Measurements from ENCODE around the gene FLRT2. TPM values are rescaled to one million over a fixed set of nuclear protein-coding genes. Genes with fewer than 3 reads are reported as not detected.
A peak's percentile ranks its signal among the peaks of the same experiment; 100 is the strongest.

FLRT2 gene
- total RNA-seq, 2 experiments from 2014 or later, result not detected

DNA sequence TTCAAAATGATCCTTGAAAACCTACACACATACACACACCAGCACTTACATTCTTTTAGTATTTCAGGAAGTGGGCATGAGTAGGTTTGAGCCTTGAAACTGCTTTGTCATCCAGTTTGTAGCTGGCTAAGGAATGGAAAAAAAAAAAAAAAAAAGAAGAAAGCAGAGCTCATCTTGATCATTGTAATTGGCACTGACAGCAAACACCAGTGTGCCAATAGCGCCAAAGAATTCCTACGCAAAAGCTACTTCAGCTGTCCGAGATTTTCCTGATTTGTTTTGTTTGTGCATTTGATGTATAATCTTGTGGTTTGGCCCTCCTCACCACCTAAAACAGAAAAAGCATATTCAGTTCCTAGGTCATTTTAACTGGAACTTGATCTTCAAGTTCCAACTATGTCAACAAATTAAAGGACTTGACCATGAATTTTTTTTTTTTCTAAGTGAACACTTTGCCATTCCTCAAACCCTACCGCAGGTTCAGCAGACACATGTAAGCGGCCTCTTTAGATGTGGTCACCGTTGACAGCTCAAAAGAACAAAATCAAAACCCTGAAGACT lies 57.3 kb downstream of the FLRT2 start:
- Mint-ChIP-seq H3K27me3 (peaks cover 21% of the 10 kb centered on the region), H3K4me1 (peaks cover 6% of the 10 kb centered on the region), H3K9me3 (no peaks in the 10 kb centered on the region), H3K4me3 (no peak overlapping the region), H3K27ac (peak overlapping the region; percentile 9), H3K36me3 (no peaks in the 10 kb centered on the region)
- DNase-seq, result no peak

DNA sequence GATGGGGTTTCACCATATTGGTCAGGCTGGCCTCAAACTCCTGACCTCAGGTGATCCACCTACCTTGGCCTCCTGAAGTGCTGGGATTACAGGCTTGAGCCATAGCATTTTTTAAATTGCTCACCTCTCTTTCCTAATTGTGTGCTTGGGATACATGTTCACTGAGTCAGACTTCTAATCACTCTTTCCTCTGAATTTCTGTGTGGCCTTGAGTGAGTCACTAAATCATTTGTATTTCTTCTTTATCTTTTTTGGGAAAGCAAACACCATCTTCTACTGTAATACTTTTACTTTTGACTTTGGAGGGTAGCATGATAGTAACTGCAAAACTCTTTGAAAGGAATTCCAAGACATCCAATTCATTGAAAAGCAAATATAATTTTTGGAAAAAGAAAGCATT lies 60.8 kb downstream of the FLRT2 start:
- H3K9me3 Mint-ChIP-seq, result no peaks in the 10 kb centered on the region
- H3K27me3 Mint-ChIP-seq, result peaks cover 21% of the 10 kb centered on the region
- no peak for DNase-seq
- H3K27ac Mint-ChIP-seq, result no peak overlapping the region
- H3K4me3 Mint-ChIP-seq, result no peak overlapping the region
- H3K4me1 Mint-ChIP-seq, result peaks cover 6% of the 10 kb centered on the region
- H3K36me3 Mint-ChIP-seq, result no peaks in the 10 kb centered on the region

DNA sequence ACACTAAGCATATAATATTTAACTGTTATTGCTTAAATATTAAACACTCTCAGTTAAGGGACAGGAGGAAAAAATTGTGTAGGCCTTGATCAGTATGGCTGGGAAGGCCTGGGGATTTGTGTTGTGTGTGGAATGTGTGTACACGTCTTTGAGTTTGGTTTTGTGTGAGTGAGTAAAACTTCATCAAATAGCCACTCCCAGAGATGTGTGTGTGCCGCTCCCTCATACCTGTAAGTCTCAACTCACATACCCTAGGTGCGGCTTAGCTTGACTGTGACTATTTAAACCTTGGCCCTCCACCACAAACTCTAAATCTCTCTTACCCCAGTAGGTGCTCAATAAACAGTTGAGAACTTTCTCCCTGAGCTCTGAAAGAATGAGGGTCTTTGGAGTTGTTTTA lies 64.3 kb downstream of the FLRT2 start:
- no peaks in the 10 kb centered on the region for H3K36me3 Mint-ChIP-seq
- H3K27ac Mint-ChIP-seq, result no peak overlapping the region
- H3K9me3 Mint-ChIP-seq, result no peaks in the 10 kb centered on the region
- no peak overlapping the region for H3K4me3 Mint-ChIP-seq
- H3K27me3 Mint-ChIP-seq, result peaks cover 13% of the 10 kb centered on the region
- no peak for DNase-seq
- H3K4me1 Mint-ChIP-seq, result no peaks in the 10 kb centered on the region

DNA sequence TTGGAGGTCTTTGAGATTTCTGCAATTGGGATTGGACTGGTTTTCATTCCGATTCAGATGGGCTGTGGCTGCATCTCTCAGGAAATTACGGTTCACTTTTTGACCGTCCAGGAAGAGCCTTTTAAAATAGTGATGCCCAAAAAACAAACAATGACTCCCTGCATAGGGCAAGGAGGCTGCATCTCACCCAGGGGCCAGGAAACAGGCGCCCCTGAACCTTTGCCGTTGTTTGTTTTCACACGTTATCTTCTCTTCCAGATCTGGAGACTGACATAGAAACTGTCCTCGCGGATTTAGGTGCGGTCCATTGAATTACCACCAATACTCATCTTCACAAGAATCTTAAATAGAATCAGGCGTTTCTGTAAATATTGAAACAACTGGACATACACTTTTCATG lies 66.0 kb downstream of the FLRT2 start:
- H3K36me3 Mint-ChIP-seq, result no peaks in the 10 kb centered on the region
- no peak for DNase-seq
- H3K9me3 Mint-ChIP-seq, result no peaks in the 10 kb centered on the region
- no peak overlapping the region for H3K27ac Mint-ChIP-seq
- H3K27me3 Mint-ChIP-seq, result peaks cover 4% of the 10 kb centered on the region
- H3K4me3 Mint-ChIP-seq, result no peak overlapping the region
- H3K4me1 Mint-ChIP-seq, result no peaks in the 10 kb centered on the region

DNA sequence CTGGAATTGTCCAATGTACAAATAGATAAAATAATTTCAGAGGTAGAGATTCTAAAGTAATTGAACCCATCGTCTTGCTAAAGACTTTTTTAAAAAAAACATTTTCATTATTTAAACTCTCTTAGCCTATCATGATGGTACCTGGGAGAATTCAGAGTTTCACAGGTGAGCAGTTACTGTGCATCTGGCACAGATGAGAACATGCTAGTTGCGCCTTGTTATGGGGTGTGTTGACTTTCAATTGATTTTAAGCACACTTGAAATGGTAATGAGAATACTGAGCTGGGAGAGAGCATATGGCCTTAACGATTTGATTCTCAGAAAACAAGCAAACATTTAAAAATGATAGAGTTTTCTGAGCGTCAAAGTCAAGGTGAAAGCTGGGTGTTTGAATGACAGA lies 66.6 kb downstream of the FLRT2 start:
- Mint-ChIP-seq H3K36me3 (no peaks in the 10 kb centered on the region), H3K4me1 (no peaks in the 10 kb centered on the region), H3K9me3 (no peaks in the 10 kb centered on the region), H3K27ac (no peak overlapping the region), H3K4me3 (no peak overlapping the region), H3K27me3 (peaks cover 1% of the 10 kb centered on the region)
- no peak for DNase-seq

DNA sequence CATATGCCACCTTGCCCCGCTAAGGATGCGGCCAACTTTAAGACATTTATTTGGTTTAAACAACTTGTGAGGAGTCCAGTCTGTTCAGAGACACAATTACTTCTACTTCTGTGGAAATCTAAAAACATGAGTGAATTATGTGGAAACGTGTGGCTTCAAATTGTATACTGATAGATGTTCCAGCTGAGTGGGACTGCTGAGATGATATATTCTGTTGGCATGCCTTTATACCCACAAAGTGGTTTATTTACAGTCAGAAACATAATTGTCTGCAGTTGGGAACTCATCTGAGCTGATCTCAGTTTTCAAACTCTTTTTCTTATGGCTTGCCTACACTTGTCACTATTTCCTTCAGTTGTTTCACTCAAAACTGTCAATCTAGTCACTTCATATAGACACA lies 67.8 kb downstream of the FLRT2 start:
- Mint-ChIP-seq H3K4me1 (no peaks in the 10 kb centered on the region), H3K4me3 (no peak overlapping the region), H3K36me3 (no peaks in the 10 kb centered on the region), H3K9me3 (no peaks in the 10 kb centered on the region), H3K27ac (no peak overlapping the region), H3K27me3 (no peaks in the 10 kb centered on the region)
- no peak for DNase-seq

DNA sequence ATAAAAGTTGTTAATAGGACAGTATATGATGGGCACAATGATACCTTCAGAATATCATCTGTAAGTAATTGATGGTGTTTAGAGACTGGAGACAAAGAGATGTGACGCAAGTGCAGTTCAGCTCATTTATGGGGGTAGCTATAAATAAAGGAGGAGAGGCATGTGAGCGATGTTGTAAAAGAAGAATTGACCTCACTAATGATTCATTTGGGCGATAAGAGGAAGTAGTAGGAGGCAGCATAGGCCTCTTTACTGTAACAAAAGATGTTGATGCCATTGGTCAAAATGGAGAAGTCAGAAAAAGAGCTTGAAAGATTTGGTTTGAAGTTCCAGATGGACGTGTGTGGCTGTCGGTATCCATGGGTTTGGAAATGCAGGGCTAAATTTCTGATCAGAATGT lies 70.0 kb downstream of the FLRT2 start:
- no peaks in the 10 kb centered on the region for H3K27me3 Mint-ChIP-seq
- no peaks in the 10 kb centered on the region for H3K9me3 Mint-ChIP-seq
- no peak overlapping the region for H3K27ac Mint-ChIP-seq
- no peaks in the 10 kb centered on the region for H3K4me1 Mint-ChIP-seq
- H3K36me3 Mint-ChIP-seq, result no peaks in the 10 kb centered on the region
- DNase-seq, result no peak
- H3K4me3 Mint-ChIP-seq, result no peak overlapping the region

DNA sequence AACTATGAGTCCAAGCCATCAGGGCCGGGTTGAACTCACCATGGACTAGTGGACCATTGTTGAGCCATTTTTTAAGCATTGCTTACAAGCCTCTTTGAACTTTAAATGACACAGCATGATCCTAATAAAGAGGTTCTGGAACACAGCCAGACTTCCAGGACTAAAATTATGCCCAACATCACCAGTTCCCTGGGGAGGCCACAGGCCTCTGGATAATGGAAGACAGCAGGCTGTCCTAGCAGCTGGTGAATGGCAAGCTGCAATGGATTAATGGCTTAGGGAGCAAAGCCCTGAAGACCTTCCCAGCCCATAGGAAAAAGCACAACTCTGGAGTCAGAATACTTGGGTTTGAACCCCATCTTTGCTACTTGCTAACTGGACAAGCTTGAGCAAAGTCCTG lies 71.3 kb downstream of the FLRT2 start:
- no peaks in the 10 kb centered on the region for H3K9me3 Mint-ChIP-seq
- H3K27me3 Mint-ChIP-seq, result no peaks in the 10 kb centered on the region
- H3K36me3 Mint-ChIP-seq, result no peaks in the 10 kb centered on the region
- no peak for DNase-seq
- H3K27ac Mint-ChIP-seq, result no peak overlapping the region
- H3K4me1 Mint-ChIP-seq, result no peaks in the 10 kb centered on the region
- no peak overlapping the region for H3K4me3 Mint-ChIP-seq

DNA sequence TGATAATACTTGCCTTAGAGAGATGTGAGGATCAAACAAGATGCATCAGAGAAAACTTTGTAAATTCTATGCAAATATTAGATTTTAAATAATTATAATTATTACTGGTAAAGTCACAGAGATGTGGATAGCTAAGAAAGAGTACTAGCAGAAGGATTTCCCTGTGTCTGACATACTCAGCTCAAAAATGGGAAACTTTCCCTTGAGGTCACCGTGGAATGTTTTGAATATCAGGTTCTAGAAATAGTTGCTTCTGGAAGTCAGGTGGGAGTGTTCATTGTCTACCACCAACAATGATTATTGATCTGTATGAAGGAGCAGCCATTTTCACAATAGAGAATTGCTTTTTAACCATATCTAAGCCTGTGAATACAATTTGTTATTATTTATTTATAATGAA lies 71.7 kb downstream of the FLRT2 start:
- Mint-ChIP-seq H3K4me1 (no peaks in the 10 kb centered on the region), H3K9me3 (no peaks in the 10 kb centered on the region)

DNA sequence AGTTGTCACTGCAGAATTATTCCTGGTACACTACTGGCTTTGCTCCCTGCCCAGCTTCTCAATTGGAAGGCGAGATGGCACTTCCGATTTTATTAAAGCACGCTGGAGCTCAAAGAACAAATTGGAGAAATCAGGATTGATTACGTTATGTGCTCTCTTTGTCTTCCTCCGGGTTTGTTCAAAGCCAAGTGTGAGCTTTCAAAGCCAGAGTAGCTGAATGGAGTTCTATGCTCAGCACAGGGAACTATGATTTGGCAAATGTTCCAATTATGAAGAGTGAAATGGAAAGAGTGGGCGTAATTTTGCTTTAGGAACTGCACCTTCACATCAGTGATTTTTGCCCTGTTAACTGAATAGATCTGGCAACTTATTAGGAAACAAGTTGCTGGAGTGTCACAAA lies 72.4 kb downstream of the FLRT2 start:
- no peak overlapping the region for H3K4me3 Mint-ChIP-seq
- H3K27ac Mint-ChIP-seq, result no peak overlapping the region
- no peaks in the 10 kb centered on the region for H3K9me3 Mint-ChIP-seq
- no peak for DNase-seq
- no peaks in the 10 kb centered on the region for H3K27me3 Mint-ChIP-seq
- H3K4me1 Mint-ChIP-seq, result no peaks in the 10 kb centered on the region
- no peaks in the 10 kb centered on the region for H3K36me3 Mint-ChIP-seq

More for the DNA sequence above, 71.7 kb downstream of the FLRT2 start:
- Mint-ChIP-seq H3K27me3 (no peaks in the 10 kb centered on the region), H3K36me3 (no peaks in the 10 kb centered on the region), H3K4me3 (no peak overlapping the region), H3K27ac (no peak overlapping the region)
- DNase-seq, result no peak

DNA sequence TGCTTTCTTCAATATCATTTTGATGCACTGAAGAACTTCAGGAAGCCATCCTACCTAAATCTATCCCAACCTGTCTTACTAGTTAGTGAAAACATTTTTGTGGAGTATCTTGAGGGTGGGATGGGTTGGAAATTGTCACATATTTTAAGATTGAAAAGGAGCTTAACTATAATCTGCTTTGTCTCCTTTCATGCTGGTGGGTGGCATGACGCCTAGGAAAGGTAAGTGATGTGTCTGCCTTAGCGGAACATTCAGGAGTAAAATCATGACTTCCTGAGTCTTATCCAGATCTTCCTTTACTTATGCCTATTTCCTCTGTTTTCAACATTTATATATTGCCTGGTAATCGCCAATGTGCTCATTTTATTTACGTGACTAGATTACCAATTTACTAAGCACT lies 74.1 kb downstream of the FLRT2 start:
- H3K27me3 Mint-ChIP-seq, result no peaks in the 10 kb centered on the region
- H3K27ac Mint-ChIP-seq, result no peak overlapping the region
- H3K36me3 Mint-ChIP-seq, result no peaks in the 10 kb centered on the region
- H3K9me3 Mint-ChIP-seq, result no peaks in the 10 kb centered on the region
- DNase-seq, result no peak
- no peak overlapping the region for H3K4me3 Mint-ChIP-seq
- H3K4me1 Mint-ChIP-seq, result no peaks in the 10 kb centered on the region

DNA sequence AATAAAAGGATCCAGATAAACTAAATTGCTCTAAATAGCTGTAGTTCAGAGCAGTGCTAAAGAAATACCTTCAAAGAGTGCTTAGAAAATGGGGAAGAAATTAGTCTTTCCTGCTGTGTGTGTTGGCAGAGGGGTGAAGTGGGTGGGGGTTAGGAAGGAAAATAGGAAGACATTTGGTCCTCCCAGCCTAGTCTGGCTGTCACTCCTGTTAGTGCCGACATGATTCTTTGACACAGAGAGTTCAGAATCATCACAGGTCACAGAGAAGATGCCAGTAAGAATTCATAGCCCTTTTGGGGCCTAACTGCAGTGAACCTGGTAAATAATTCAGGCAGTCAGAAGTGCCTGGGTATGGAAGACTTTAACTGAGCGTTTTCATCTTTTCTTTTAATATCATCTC lies 74.8 kb downstream of the FLRT2 start:
- Mint-ChIP-seq H3K9me3 (no peaks in the 10 kb centered on the region), H3K4me3 (no peak overlapping the region)

DNA sequence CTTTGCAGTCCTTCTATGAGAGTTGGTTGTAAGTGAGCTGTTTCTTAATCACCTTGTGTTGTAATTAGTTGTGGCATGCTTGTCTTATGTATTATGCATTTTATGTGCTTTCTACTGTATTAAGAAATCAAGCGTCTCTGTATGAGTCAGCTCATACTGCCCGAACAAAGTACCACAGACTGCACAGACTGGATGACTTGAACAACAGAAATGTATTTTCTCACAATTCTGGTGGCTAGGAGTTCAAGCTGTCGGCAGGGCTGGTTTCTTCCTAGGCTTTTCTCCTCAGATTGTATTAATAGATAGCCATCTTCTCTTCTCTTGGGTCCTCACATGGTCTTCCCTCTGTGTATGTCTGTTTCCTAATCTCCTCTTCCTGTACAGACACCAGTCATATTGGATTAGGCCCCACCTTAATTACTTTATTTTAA lies 77.7 kb downstream of the FLRT2 start:
- no peaks in the 10 kb centered on the region for H3K4me1 Mint-ChIP-seq
- no peak overlapping the region for H3K27ac Mint-ChIP-seq

More for the DNA sequence above, 74.8 kb downstream of the FLRT2 start:
- Mint-ChIP-seq H3K27me3 (no peaks in the 10 kb centered on the region), H3K36me3 (no peaks in the 10 kb centered on the region), H3K4me1 (no peaks in the 10 kb centered on the region), H3K27ac (no peak overlapping the region)
- no peak for DNase-seq

DNA sequence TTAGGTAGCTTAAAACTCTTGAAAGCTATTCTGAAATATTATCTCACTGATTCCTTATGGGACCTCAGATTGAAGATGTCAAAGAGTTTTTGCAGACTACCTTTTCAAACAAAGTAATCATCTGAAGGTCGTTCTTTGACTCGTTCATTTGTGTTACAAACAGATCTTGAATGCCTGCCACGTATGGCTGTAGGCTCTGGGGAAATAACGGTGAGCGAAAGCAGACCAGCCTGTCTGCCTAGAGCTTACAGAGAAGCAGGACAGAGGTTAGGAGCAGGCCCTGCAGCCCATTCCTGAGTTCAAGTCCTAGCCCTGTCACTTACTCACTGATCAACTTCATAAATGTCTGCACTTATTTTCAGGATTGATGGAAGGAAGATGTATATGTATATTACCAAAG lies 83.6 kb downstream of the FLRT2 start:
- DNase-seq, result no peak
- H3K36me3 Mint-ChIP-seq, result no peaks in the 10 kb centered on the region
- H3K9me3 Mint-ChIP-seq, result no peaks in the 10 kb centered on the region
- H3K27ac Mint-ChIP-seq, result no peak overlapping the region
- H3K4me1 Mint-ChIP-seq, result no peaks in the 10 kb centered on the region
- no peak overlapping the region for H3K4me3 Mint-ChIP-seq
- H3K27me3 Mint-ChIP-seq, result no peaks in the 10 kb centered on the region

More for the DNA sequence above, 77.7 kb downstream of the FLRT2 start:
- H3K4me3 Mint-ChIP-seq, result no peak overlapping the region
- DNase-seq, result no peak
- no peaks in the 10 kb centered on the region for H3K9me3 Mint-ChIP-seq
- no peaks in the 10 kb centered on the region for H3K27me3 Mint-ChIP-seq
- H3K36me3 Mint-ChIP-seq, result no peaks in the 10 kb centered on the region

DNA sequence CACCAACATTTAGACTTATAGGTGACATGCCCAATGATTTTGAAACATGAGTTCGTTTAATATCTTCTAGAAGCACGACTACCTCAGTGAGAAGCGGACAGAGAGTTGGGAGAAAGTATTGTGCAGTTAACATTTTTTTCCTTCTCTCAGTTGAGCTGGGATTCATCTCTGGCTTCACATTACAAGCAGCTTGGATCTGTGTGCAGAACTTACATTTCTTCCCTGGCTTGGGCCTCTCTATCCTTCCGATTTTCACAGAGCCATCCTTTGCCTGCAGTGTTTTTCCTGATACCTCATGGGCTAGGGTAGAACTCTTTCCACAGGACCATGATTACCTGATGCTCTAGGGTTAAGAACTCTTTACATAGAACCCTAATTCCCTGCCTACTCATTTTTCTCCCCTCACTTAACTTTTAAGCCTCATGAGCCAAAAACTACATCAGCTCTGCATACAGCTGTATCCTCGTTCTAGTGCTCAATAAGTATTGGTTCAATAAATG lies 86.5 kb downstream of the FLRT2 start:
- Mint-ChIP-seq H3K27me3 (no peaks in the 10 kb centered on the region), H3K4me3 (no peak overlapping the region), H3K9me3 (no peaks in the 10 kb centered on the region), H3K36me3 (no peaks in the 10 kb centered on the region), H3K4me1 (no peaks in the 10 kb centered on the region), H3K27ac (no peak overlapping the region)
- no peak for DNase-seq

DNA sequence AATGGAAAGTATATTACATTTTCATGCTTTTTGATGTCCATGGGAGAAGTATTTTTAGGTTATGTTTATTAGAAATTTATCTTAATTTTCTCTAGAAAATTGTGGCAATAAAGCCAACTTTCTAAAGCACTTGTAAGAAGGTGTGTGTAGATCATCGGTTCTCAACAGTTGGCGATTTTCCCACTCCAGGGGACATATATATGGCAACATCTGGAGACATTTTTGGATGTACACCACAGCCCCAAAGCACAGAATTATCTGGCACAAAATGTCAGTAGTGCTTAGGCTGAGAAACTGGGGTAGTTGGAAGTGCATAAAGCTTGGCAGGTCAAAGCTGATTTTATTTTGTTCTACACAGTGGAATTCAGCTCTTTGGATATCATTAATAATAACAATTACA lies 86.9 kb downstream of the FLRT2 start:
- no peak overlapping the region for H3K4me3 Mint-ChIP-seq
- H3K4me1 Mint-ChIP-seq, result no peaks in the 10 kb centered on the region
- H3K27ac Mint-ChIP-seq, result no peak overlapping the region
- no peaks in the 10 kb centered on the region for H3K36me3 Mint-ChIP-seq
- no peaks in the 10 kb centered on the region for H3K27me3 Mint-ChIP-seq
- no peaks in the 10 kb centered on the region for H3K9me3 Mint-ChIP-seq
- DNase-seq, result no peak
